Measurements from ENCODE around the gene ZNF580.

The ZNF580 gene

GRCh38 chr19:55690769-55691545 is 50.2 kb downstream of the ZNF580 start:
- TF ChIP-seq, protein P1, sequence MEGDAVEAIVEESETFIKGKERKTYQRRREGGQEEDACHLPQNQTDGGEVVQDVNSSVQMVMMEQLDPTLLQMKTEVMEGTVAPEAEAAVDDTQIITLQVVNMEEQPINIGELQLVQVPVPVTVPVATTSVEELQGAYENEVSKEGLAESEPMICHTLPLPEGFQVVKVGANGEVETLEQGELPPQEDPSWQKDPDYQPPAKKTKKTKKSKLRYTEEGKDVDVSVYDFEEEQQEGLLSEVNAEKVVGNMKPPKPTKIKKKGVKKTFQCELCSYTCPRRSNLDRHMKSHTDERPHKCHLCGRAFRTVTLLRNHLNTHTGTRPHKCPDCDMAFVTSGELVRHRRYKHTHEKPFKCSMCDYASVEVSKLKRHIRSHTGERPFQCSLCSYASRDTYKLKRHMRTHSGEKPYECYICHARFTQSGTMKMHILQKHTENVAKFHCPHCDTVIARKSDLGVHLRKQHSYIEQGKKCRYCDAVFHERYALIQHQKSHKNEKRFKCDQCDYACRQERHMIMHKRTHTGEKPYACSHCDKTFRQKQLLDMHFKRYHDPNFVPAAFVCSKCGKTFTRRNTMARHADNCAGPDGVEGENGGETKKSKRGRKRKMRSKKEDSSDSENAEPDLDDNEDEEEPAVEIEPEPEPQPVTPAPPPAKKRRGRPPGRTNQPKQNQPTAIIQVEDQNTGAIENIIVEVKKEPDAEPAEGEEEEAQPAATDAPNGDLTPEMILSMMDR (IDR thresholded peaks at IDR 0.05; ENCODE audit: control extremely low read depth, extremely low read depth, low read depth, missing control alignments) = no peak
- no peak for DNase-seq (ENCODE audit: extremely low spot score)
- CTCF ChIA-PET = interaction anchor here (1.3 kb wide), 1 partner anchor 13 kb away, joined by 4 read pairs; no protein-coding TSS in a partner anchor
- POLR2A ChIA-PET = no interaction called here

- DNase-seq (ENCODE audit: extremely low spot score) = no peak
- ChIA-PET POLR2A (no interaction called here), CTCF (no interaction called here)
- TF ChIP-seq, protein P1 (IDR thresholded peaks at IDR 0.05; ENCODE audit: control extremely low read depth, extremely low read depth, low read depth, missing control alignments) = no peak
These were observed 51.0 kb downstream of the ZNF580 start for GRCh38 chr19:55691561-55692481.

GRCh38 chr19:55692681-55693081 is 51.9 kb downstream of the ZNF580 start:
- no peak for DNase-seq (ENCODE audit: extremely low spot score)
- ChIA-PET POLR2A (no interaction called here), CTCF (interaction anchor here (1.0 kb wide), 1 partner anchor 16 kb away, joined by 4 read pairs; no protein-coding TSS in a partner anchor)
- TF ChIP-seq, protein P1 (IDR thresholded peaks at IDR 0.05; ENCODE audit: control extremely low read depth, extremely low read depth, low read depth, missing control alignments) = no peak
